ENCODE results near the gene CCDC24. TPM values are rescaled to one million over a fixed set of nuclear protein-coding genes. Genes with fewer than 3 reads are reported as not detected.

The CCDC24 gene
- total RNA-seq, 4 donors from 2014 or later: 0.73 to 2.9 (median 1.2) TPM

- intact Hi-C loops (cut with DNase I; ENCODE audit: low total_unique reads) (no loop called here), in situ Hi-C loops (cut with MboI; ENCODE audit: low sequenced_read_pairs in 4 of 4) (no loop called here)
- ATAC-seq: no peak
- no peaks in the 10 kb centered on the region for H3K9me3 ChIP-seq
- no peaks in the 10 kb centered on the region for H3K36me3 ChIP-seq
- no peak for DNase-seq
- no peaks in the 10 kb centered on the region for H3K4me1 ChIP-seq
- TF ChIP-seq POLR2A (IDR thresholded peaks at IDR 0.05): no peak
- TF ChIP-seq, protein P1, sequence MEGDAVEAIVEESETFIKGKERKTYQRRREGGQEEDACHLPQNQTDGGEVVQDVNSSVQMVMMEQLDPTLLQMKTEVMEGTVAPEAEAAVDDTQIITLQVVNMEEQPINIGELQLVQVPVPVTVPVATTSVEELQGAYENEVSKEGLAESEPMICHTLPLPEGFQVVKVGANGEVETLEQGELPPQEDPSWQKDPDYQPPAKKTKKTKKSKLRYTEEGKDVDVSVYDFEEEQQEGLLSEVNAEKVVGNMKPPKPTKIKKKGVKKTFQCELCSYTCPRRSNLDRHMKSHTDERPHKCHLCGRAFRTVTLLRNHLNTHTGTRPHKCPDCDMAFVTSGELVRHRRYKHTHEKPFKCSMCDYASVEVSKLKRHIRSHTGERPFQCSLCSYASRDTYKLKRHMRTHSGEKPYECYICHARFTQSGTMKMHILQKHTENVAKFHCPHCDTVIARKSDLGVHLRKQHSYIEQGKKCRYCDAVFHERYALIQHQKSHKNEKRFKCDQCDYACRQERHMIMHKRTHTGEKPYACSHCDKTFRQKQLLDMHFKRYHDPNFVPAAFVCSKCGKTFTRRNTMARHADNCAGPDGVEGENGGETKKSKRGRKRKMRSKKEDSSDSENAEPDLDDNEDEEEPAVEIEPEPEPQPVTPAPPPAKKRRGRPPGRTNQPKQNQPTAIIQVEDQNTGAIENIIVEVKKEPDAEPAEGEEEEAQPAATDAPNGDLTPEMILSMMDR (IDR thresholded peaks at IDR 0.05 in 4 of 5, conservative IDR thresholded peaks at IDR 0.05 in 1 of 5): no peak
- no peak overlapping the region for H3K27ac ChIP-seq
- H3K27me3 ChIP-seq: no peaks in the 10 kb centered on the region
- no peak overlapping the region for H3K4me3 ChIP-seq
Observed at GRCh38 chr1:44016890-44017400, 25.5 kb downstream of the CCDC24 start.

DNA sequence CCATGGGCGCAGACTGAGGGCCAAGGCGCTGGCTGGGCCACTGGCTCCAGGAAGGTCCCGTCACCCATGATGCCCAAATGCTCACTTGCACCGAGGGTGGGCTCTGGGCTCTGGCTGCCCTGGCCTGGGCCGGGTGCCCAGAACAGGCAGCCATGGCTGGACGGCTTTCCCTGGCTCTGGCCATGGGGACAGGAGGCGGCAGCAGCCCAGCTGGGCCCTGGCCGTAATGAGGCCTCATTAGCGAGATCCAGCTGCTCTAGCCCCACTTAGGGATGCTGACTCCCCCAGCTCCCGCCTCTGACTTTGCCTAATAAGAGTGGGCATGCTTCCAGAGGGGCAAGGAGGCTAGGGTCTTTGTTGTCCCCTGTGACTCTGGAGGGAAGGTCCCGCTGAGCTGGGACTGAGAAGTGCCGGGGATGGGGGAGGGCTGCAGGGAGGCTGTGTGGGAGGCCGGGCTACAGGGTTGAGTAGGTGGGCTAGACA, 28.1 kb downstream of the CCDC24 start:
- in situ Hi-C loops (cut with MboI; ENCODE audit: low sequenced_read_pairs in 4 of 4): no loop called here

DNA sequence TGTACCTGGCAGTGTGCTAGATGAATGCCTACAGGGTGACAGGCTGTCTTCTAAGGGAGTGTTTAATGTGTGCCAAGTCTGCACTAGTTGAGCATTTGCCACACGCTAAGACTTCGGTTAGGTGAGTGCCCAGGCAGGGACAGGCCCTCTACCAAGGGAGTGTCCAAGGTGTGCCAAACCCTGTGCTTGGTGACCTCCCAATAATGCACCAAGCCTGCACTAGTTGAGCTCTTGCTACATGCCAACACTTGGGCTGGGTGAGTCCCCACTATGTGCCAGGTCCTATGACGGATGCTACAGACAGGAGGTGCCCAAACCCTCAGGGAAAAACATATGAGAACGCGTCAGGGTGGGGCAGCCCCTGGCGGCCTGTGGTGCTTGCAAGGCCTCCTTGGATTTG, 29.1 kb downstream of the CCDC24 start:
- intact Hi-C loops (cut with DNase I; ENCODE audit: low total_unique reads) (no loop called here), in situ Hi-C loops (cut with MboI; ENCODE audit: low sequenced_read_pairs in 4 of 4) (no loop called here)
- no peaks in the 10 kb centered on the region for H3K4me1 ChIP-seq
- no peaks in the 10 kb centered on the region for H3K9me3 ChIP-seq
- H3K27me3 ChIP-seq: no peaks in the 10 kb centered on the region
- TF ChIP-seq POLR2A (IDR thresholded peaks at IDR 0.05): no peak
- TF ChIP-seq, protein P1 (IDR thresholded peaks at IDR 0.05 in 4 of 5, conservative IDR thresholded peaks at IDR 0.05 in 1 of 5): no peak
- ATAC-seq: no peak
- H3K36me3 ChIP-seq: no peaks in the 10 kb centered on the region
- H3K27ac ChIP-seq: no peak overlapping the region
- DNase-seq: no peak
- H3K4me3 ChIP-seq: no peak overlapping the region

More for the DNA sequence above, 28.1 kb downstream of the CCDC24 start:
- Histone ChIP-seq H3K4me1 (no peaks in the 10 kb centered on the region), H3K27ac (no peak overlapping the region), H3K9me3 (no peaks in the 10 kb centered on the region), H3K4me3 (no peak overlapping the region), H3K27me3 (no peaks in the 10 kb centered on the region), H3K36me3 (no peaks in the 10 kb centered on the region)
- ATAC-seq: no peak
- intact Hi-C loops (cut with DNase I; ENCODE audit: low total_unique reads): no loop called here
- TF ChIP-seq, protein P1 (IDR thresholded peaks at IDR 0.05 in 4 of 5, conservative IDR thresholded peaks at IDR 0.05 in 1 of 5): no peak
- TF ChIP-seq POLR2A (IDR thresholded peaks at IDR 0.05): no peak
- no peak for DNase-seq

- Histone ChIP-seq H3K27ac (no peak overlapping the region), H3K4me3 (no peak overlapping the region), H3K27me3 (no peaks in the 10 kb centered on the region), H3K36me3 (no peaks in the 10 kb centered on the region), H3K9me3 (no peaks in the 10 kb centered on the region), H3K4me1 (no peaks in the 10 kb centered on the region)
- intact Hi-C loops (cut with DNase I; ENCODE audit: low total_unique reads): no loop called here
- ATAC-seq (no peak), DNase-seq (no peak)
- TF ChIP-seq, protein P1 (IDR thresholded peaks at IDR 0.05 in 4 of 5, conservative IDR thresholded peaks at IDR 0.05 in 1 of 5): no peak
- TF ChIP-seq POLR2A (IDR thresholded peaks at IDR 0.05): no peak
- in situ Hi-C loops (cut with MboI; ENCODE audit: low sequenced_read_pairs in 4 of 4): no loop called here
Observed at GRCh38 chr1:44021156-44021555, 29.8 kb downstream of the CCDC24 start.

Measured in gastrocnemius medialis (tissue), 4 donors.